Uterus (tissue), 2 donors: ENCODE results near the gene RRAS2.

ENCODE experiments used
- POLR2A ChIP-seq, 2 donors: fragments of 450-650 bp; IDR thresholded peaks; one replicate each; pipeline ENCODE4 v1.6.1; 2016; ENCODE audit warnings: antibody characterized with exemption in 2 of 2, mild to moderate bottlenecking in 1 of 2, moderate library complexity in 1 of 2
- TF ChIP-seq, protein P1 (sequence below), 4 experiments: fragments of 200-600 bp in 2 of 4; fragments of 450-650 bp in 2 of 4; sonication (generic) in 2 of 4; IDR thresholded peaks; one replicate each; pipeline ENCODE4 v1.5.1; 2016 to 2019; ENCODE audit warnings: antibody characterized with exemption in 4 of 4, mild to moderate bottlenecking in 2 of 4, moderate library complexity in 1 of 4

DNA sequence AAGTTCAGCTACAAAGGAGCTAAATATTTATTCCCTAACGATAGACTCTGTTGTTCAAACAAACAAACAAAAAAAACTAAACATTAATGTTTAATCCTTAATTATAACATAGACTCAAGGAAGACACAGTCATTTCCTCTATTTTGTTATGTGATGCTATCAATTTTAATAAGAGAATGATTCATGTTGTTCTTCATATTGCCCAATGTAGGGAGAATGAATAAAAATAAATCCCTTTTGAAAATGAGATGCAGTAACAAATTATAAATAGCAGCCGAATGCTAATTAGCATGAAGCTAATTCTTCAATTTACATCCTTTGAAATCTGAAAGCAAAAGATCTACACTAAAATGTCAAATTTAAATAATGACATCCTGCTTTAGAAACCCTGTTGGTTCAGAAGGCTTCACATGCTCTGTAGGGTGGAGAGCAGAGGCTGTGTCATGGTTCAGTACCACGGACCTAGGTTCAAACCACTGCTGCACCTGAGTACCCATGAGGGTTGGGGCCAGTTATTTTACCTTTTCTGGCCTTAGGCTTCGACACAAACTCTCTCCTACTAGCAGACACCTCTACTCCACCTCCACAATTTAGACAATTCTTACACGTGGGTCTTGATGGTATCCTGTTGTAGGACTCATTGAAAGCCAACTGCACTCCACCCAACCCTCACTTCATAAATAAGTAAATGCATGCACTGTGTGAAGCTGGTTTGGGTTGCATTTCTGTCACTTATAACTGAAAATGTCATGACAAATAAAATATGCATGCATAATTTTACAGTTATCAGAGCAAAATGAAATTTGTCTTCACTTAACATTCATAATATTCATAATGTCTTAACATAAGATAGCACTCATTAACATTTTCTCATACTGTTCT lies 89.0 kb downstream of the RRAS2 start:
- TF ChIP-seq POLR2A (IDR thresholded peaks at IDR 0.05): no peak
- TF ChIP-seq, protein P1, sequence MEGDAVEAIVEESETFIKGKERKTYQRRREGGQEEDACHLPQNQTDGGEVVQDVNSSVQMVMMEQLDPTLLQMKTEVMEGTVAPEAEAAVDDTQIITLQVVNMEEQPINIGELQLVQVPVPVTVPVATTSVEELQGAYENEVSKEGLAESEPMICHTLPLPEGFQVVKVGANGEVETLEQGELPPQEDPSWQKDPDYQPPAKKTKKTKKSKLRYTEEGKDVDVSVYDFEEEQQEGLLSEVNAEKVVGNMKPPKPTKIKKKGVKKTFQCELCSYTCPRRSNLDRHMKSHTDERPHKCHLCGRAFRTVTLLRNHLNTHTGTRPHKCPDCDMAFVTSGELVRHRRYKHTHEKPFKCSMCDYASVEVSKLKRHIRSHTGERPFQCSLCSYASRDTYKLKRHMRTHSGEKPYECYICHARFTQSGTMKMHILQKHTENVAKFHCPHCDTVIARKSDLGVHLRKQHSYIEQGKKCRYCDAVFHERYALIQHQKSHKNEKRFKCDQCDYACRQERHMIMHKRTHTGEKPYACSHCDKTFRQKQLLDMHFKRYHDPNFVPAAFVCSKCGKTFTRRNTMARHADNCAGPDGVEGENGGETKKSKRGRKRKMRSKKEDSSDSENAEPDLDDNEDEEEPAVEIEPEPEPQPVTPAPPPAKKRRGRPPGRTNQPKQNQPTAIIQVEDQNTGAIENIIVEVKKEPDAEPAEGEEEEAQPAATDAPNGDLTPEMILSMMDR (IDR thresholded peaks at IDR 0.05): no peak
